OCI-LY7 (cell line): ENCODE measurements around the gene PUM1. TPM values are rescaled to one million over a fixed set of nuclear protein-coding genes. Genes with fewer than 3 reads are reported as not detected.

ENCODE experiments used
- BruUV-seq: library from RNA; stranded (reverse); fragments of 400-500 nt; replicated peaks from 2 replicates; lab custom pipeline; 2021; lab: Mats Ljungman, UMichigan
- CTCF ChIA-PET: fragments of 300-600 bp; sonication (Branson Sonifier 250); formaldehyde crosslinking; loops from one replicate; lab custom pipeline; 2022; ENCODE audit warnings: antibody characterized with exemption; ENCODE audit not compliant: unreplicated experiment; lab: Charles Lee
- POLR2A ChIA-PET: fragments of 300-600 bp; sonication (Branson Sonifier 250); formaldehyde crosslinking; loops from one replicate; lab custom pipeline; 2022; ENCODE audit warnings: antibody characterized with exemption; lab: Charles Lee
- DNase-seq: peaks from one replicate; pipeline ENCODE4 v3.0.0-alpha.2; 2015; ENCODE audit warnings: low spot score
- H2AFZ ChIP-seq: fragments of 200-600 bp; sonication (generic), shearing (Covaris generic); 2 replicates; pipeline ENCODE4 v1.6.1; 2014; ENCODE audit warnings: mild to moderate bottlenecking, antibody characterized with exemption, low read length, moderate library complexity
- H3K27ac ChIP-seq: fragments of 200-600 bp; sonication (generic); 2 replicates; pipeline ENCODE4 v1.5.1; 2014; ENCODE audit warnings: mixed run types, low read depth, mild to moderate bottlenecking, moderate library complexity, low read length, inconsistent platforms; ENCODE audit not compliant: poor library complexity, severe bottlenecking
- H3K36me3 ChIP-seq: fragments of 200-600 bp; sonication (generic); 2 replicates; pipeline ENCODE4 v1.6.1; 2014; ENCODE audit warnings: mild to moderate bottlenecking, antibody characterized with exemption, low read length, moderate library complexity, mixed read lengths; ENCODE audit not compliant: insufficient read depth
- H3K4me1 ChIP-seq: fragments of 200-600 bp; sonication (generic); 2 replicates; pipeline ENCODE4 v1.5.1; 2014; ENCODE audit warnings: mild to moderate bottlenecking, low read length; ENCODE audit not compliant: insufficient read depth, poor library complexity, severe bottlenecking
- H3K4me2 ChIP-seq: fragments of 200-600 bp; sonication (generic); 2 replicates; pipeline ENCODE4 v1.6.1; 2014; ENCODE audit warnings: mild to moderate bottlenecking, low read length
- H3K4me3 ChIP-seq: fragments of 200-600 bp; sonication (generic); 2 replicates; pipeline ENCODE4 v1.5.1; 2014; ENCODE audit warnings: mild to moderate bottlenecking, low read depth, low read length; ENCODE audit not compliant: poor library complexity, severe bottlenecking
- H3K79me2 ChIP-seq: fragments of 200-600 bp; sonication (generic); 2 replicates; pipeline ENCODE4 v1.6.1; 2016; ENCODE audit warnings: low read depth, mild to moderate bottlenecking, low read length, moderate library complexity, mixed read lengths; ENCODE audit not compliant: insufficient read depth
- H3K9me2 ChIP-seq: fragments of 200-600 bp; sonication (generic); 2 replicates; pipeline ENCODE4 v1.6.1; 2016; ENCODE audit warnings: mild to moderate bottlenecking, low read length, mixed read lengths; ENCODE audit not compliant: insufficient read depth
- H3K9me3 ChIP-seq: fragments of 200-600 bp; sonication (generic); 2 replicates; pipeline ENCODE4 v1.6.1; 2014; ENCODE audit warnings: mild to moderate bottlenecking, mixed run types, low read length, mixed read lengths
- H4K20me1 ChIP-seq: fragments of 200-600 bp; sonication (generic); 2 replicates; pipeline ENCODE4 v1.6.1; 2014; ENCODE audit warnings: mild to moderate bottlenecking, antibody characterized with exemption, low read length, moderate library complexity, mixed read lengths; ENCODE audit not compliant: insufficient read depth
- EZH2phosphoT487 ChIP-seq: fragments of 200-600 bp; sonication (generic); IDR thresholded peaks from 2 replicates; pipeline ENCODE4 v1.6.1; 2018; ENCODE audit warnings: low read depth, borderline replicate concordance, mild to moderate bottlenecking, mixed run types, antibody characterized with exemption, low read length, moderate library complexity, mixed read lengths
- intact Hi-C: fragments of 100-400 bp; cut with micrococcal nuclease; formaldehyde crosslinking; loops from one replicate; pipeline ENCODE4 v1.10.0; 2022; ENCODE audit not compliant: unreplicated experiment
- total RNA-seq, 2 experiments: library from RNA; depleted of rRNA in 1 of 2; stranded (reverse); fragments of >200 nt in 1 of 2; shearing (Covaris generic) in 1 of 2; gene quantifications; 2 replicates each; pipeline ENCODE4 v1.2.3, GENCODE V29; 2014 to 2022
- TF ChIP-seq, protein P1 (sequence below): fragments of 200-600 bp; sonication (generic); conservative IDR thresholded peaks from 2 replicates; pipeline ENCODE4 v1.5.1; 2014; ENCODE audit warnings: mild to moderate bottlenecking, antibody characterized with exemption, low read length, moderate library complexity, mixed read lengths

Gene PUM1
- total RNA-seq, 2 experiments from 2014 or later = 52.0 to 97.5 TPM

DNA sequence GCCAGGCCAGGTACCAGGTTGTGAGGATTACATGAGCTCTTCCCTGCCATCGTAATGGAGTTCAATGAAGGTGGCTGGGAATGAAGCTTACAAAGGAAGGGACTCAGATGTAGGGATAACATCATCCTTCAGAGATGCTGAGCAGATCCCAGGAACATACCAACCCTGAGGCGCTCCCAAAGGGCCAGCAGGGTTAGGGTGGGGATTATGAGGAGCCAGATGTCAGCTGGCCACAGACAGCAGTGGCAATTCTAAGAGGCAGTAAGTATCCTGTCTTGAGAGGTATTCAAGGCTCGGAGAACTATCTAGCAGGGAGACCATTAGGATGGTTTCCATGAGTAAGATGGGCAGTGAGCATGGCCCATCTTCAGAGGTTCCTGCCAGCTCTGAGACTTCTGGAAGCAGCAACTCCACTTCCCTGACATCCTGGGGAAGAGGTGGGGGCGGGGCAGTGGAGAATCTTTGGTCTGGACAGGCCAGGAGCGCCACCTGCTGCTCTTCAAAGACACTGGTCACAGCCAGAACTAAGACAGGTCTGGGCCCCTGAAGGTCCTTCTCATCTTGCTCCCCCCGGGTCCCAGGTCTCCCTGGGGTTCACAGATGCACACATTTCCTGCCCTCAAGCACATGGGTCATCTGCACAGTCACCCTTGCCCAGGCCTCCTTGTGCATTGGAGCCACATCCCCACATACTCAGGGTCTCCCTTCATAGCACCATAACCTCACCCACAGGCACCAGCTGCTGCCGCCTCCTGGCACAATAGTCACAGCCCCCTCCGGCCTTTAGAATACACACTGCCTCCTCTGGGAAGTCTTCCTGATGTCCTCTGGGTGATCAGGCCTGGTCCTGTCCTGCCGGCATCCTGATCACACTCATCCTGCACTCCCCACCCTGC lies 154.2 kb downstream of the PUM1 start:
- no peaks in the 10 kb centered on the region for H3K36me3 ChIP-seq
- no peak overlapping the region for H2AFZ ChIP-seq
- intact Hi-C loops = loop anchor here (1.0 kb wide), 3 partner anchors 110 to 192 kb away; no protein-coding TSS in a partner anchor
- H3K9me3 ChIP-seq = no peaks in the 10 kb centered on the region
- no TSS peak for BruUV-seq
- CTCF ChIA-PET = interaction anchor here (3.7 kb wide), 1 partner anchor 109 kb away, joined by 18 read pairs; no protein-coding TSS in a partner anchor
- H3K4me2 ChIP-seq = no peak overlapping the region
- no peak overlapping the region for H3K4me3 ChIP-seq
- H4K20me1 ChIP-seq = no peaks in the 10 kb centered on the region
- POLR2A ChIA-PET = no interaction called here
- H3K27ac ChIP-seq = no peak overlapping the region
- no peaks in the 10 kb centered on the region for H3K9me2 ChIP-seq
- DNase-seq = peak; percentile 74
- peaks cover 5% of the 10 kb centered on the region for H3K4me1 ChIP-seq
- TF ChIP-seq, protein P1, sequence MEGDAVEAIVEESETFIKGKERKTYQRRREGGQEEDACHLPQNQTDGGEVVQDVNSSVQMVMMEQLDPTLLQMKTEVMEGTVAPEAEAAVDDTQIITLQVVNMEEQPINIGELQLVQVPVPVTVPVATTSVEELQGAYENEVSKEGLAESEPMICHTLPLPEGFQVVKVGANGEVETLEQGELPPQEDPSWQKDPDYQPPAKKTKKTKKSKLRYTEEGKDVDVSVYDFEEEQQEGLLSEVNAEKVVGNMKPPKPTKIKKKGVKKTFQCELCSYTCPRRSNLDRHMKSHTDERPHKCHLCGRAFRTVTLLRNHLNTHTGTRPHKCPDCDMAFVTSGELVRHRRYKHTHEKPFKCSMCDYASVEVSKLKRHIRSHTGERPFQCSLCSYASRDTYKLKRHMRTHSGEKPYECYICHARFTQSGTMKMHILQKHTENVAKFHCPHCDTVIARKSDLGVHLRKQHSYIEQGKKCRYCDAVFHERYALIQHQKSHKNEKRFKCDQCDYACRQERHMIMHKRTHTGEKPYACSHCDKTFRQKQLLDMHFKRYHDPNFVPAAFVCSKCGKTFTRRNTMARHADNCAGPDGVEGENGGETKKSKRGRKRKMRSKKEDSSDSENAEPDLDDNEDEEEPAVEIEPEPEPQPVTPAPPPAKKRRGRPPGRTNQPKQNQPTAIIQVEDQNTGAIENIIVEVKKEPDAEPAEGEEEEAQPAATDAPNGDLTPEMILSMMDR = peak; percentile 94
- TF ChIP-seq EZH2phosphoT487 = no peak
- no peaks in the 10 kb centered on the region for H3K79me2 ChIP-seq

DNA sequence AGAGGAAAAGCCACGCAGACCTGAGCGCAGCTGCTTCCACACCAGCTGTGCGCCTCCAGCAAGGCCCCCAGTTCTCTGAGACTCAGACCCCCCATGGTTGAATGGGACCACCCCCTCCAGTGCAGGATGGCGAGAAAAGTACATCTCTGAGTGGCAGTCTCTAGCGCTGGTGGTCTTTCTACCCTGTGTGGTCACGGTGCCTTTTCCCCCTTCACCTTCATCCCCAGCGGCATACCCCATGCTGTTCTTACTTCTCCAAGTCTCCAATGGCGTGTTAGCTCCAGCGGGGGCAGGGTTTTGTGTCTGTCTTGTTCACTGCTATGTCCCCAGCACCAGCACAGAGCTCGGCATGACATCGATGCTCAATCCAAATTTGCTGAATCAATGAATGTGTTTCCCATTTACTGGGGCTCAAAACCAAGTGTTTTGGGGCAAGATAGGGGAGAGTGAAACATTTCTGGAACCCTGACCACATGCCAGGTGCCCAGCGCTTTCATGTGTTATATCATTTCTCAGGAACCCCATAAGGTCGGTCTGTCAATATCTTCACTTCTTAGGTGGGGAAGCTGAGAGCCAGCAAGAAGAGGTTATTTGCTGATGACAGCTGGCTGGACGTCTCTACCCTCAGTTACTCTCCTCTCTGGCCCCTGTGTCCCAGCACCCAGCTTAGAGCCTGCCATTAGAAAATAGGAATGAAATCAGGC lies 156.0 kb downstream of the PUM1 start:
- Histone ChIP-seq H3K9me3 (no peaks in the 10 kb centered on the region), H3K4me1 (peaks cover 5% of the 10 kb centered on the region), H3K36me3 (no peaks in the 10 kb centered on the region), H4K20me1 (no peaks in the 10 kb centered on the region), H3K79me2 (no peaks in the 10 kb centered on the region), H3K4me2 (no peak overlapping the region), H2AFZ (no peak overlapping the region), H3K4me3 (no peak overlapping the region), H3K27ac (no peak overlapping the region), H3K9me2 (no peaks in the 10 kb centered on the region)
- DNase-seq = no peak
- TF ChIP-seq, protein P1 = no peak
- no peak for TF ChIP-seq EZH2phosphoT487
- ChIA-PET CTCF (interaction anchor here (3.7 kb wide), 1 partner anchor 107 kb away, joined by 18 read pairs; no protein-coding TSS in a partner anchor), POLR2A (interaction anchor here (0.7 kb wide), 3 partner anchors 34 to 1884 kb away, joined by 3 to 8 read pairs (median 3); no protein-coding TSS in a partner anchor)
- intact Hi-C loops = no loop called here
- no TSS peak for BruUV-seq
